Measurements from ENCODE around the gene SLC9A1. TPM values are rescaled to one million over a fixed set of nuclear protein-coding genes. Genes with fewer than 3 reads are reported as not detected.
"Not testable (repeated sequence)": the region's sequence is repeated elsewhere in the genome, so short reads cannot be mapped to it uniquely, and the experiment has no call there.

The SLC9A1 gene
- polyA plus RNA-seq, 4 donors = 24.7 to 41.3 (median 40.7) TPM

- FAIRE-seq = no peak
- H3K27ac ChIP-seq (ENCODE audit: low read depth in 1 of 3, low read length in 2 of 3) = peak overlapping the region in 1 of 3 donors; percentile 74
These were observed 20.9 kb downstream of the SLC9A1 start for GRCh38 chr1:27133991-27134390.

GRCh38 chr1:27133158-27133557, 21.8 kb downstream of the SLC9A1 start:
- DNase-seq (no peak), FAIRE-seq (no peak)
- H3K9me3 ChIP-seq (ENCODE audit: control insufficient read depth in 2 of 2, insufficient read depth in 1 of 2, low read depth in 1 of 2, low read length in 1 of 2) = no peaks in the 10 kb centered on the region
- H3K36me3 ChIP-seq (ENCODE audit: control insufficient read depth in 3 of 3, insufficient read depth in 2 of 3, low read depth in 1 of 3, low read length in 3 of 3) = peaks cover 0 to 41% (median 2%) of the 10 kb centered on the region in 3 donors
- WGBS, 3 donors = 62 to 67% (median 63%) methylated on average over 5 of the region's 5 CpGs
- H3K4me1 ChIP-seq (ENCODE audit: control insufficient read depth in 3 of 3, insufficient read depth in 2 of 3, low read depth in 1 of 3, low read length in 2 of 3) = peaks cover 9 to 36% (median 19%) of the 10 kb centered on the region in 3 donors
- peak overlapping the region in 2 of 3 donors; percentile 70 to 92 for H3K27ac ChIP-seq (ENCODE audit: low read depth in 1 of 3, low read length in 2 of 3)
- H3K4me3 ChIP-seq (ENCODE audit: low read depth in 1 of 3, low read length in 3 of 3) = no peak overlapping the region
- H3K27me3 ChIP-seq (ENCODE audit: control insufficient read depth in 3 of 3, insufficient read depth in 3 of 3, low read length in 3 of 3) = no peaks in the 10 kb centered on the region

More at GRCh38 chr1:27133991-27134390, 20.9 kb downstream of the SLC9A1 start:
- no peak for DNase-seq
- Histone ChIP-seq H3K4me3 (ENCODE audit: low read depth in 1 of 3, low read length in 3 of 3) (no peak overlapping the region), H3K36me3 (ENCODE audit: control insufficient read depth in 3 of 3, insufficient read depth in 2 of 3, low read depth in 1 of 3, low read length in 3 of 3) (peaks cover 0 to 47% (median 2%) of the 10 kb centered on the region in 3 donors), H3K4me1 (ENCODE audit: control insufficient read depth in 3 of 3, insufficient read depth in 2 of 3, low read depth in 1 of 3, low read length in 2 of 3) (peaks cover 9 to 43% (median 25%) of the 10 kb centered on the region in 3 donors), H3K9me3 (ENCODE audit: control insufficient read depth in 2 of 2, insufficient read depth in 1 of 2, low read depth in 1 of 2, low read length in 1 of 2) (no peaks in the 10 kb centered on the region), H3K27me3 (ENCODE audit: control insufficient read depth in 3 of 3, insufficient read depth in 3 of 3, low read length in 3 of 3) (no peaks in the 10 kb centered on the region)
- WGBS, 3 donors = 78 to 82% (median 81%) methylated on average over 6 of the region's 6 CpGs

GRCh38 chr1:27132624-27133023, 22.3 kb downstream of the SLC9A1 start:
- Histone ChIP-seq H3K9me3 (ENCODE audit: control insufficient read depth in 2 of 2, insufficient read depth in 1 of 2, low read depth in 1 of 2, low read length in 1 of 2) (no peaks in the 10 kb centered on the region), H3K27ac (ENCODE audit: low read depth in 1 of 3, low read length in 2 of 3) (peak overlapping the region; percentile 1 to 92 (median 70)), H3K27me3 (ENCODE audit: control insufficient read depth in 3 of 3, insufficient read depth in 3 of 3, low read length in 3 of 3) (no peaks in the 10 kb centered on the region), H3K4me1 (ENCODE audit: control insufficient read depth in 3 of 3, insufficient read depth in 2 of 3, low read depth in 1 of 3, low read length in 2 of 3) (peaks cover 8 to 31% (median 14%) of the 10 kb centered on the region in 3 donors), H3K36me3 (ENCODE audit: control insufficient read depth in 3 of 3, insufficient read depth in 2 of 3, low read depth in 1 of 3, low read length in 3 of 3) (peaks cover 0 to 42% (median 2%) of the 10 kb centered on the region in 3 donors), H3K4me3 (ENCODE audit: low read depth in 1 of 3, low read length in 3 of 3) (no peak overlapping the region)
- 26 to 65% (median 33%) methylated on average over 7 of the region's 7 CpGs for WGBS, 3 donors
- FAIRE-seq (no peak), DNase-seq (peak; percentile 52 to 88)

GRCh38 chr1:27132147-27132546, 22.8 kb downstream of the SLC9A1 start:
- FAIRE-seq (no peak), DNase-seq (peak; percentile 54 to 63)
- 33 to 54% (median 42%) methylated on average over 4 of the region's 4 CpGs for WGBS, 3 donors
- peaks cover 0 to 46% (median 2%) of the 10 kb centered on the region in 3 donors for H3K36me3 ChIP-seq (ENCODE audit: control insufficient read depth in 3 of 3, insufficient read depth in 2 of 3, low read depth in 1 of 3, low read length in 3 of 3)
- no peaks in the 10 kb centered on the region for H3K27me3 ChIP-seq (ENCODE audit: control insufficient read depth in 3 of 3, insufficient read depth in 3 of 3, low read length in 3 of 3)
- H3K27ac ChIP-seq (ENCODE audit: low read depth in 1 of 3, low read length in 2 of 3) = peak overlapping the region; percentile 1 to 92 (median 70)
- H3K4me3 ChIP-seq (ENCODE audit: low read depth in 1 of 3, low read length in 3 of 3) = no peak overlapping the region
- peaks cover 6 to 26% (median 12%) of the 10 kb centered on the region in 3 donors for H3K4me1 ChIP-seq (ENCODE audit: control insufficient read depth in 3 of 3, insufficient read depth in 2 of 3, low read depth in 1 of 3, low read length in 2 of 3)
- no peaks in the 10 kb centered on the region for H3K9me3 ChIP-seq (ENCODE audit: control insufficient read depth in 2 of 2, insufficient read depth in 1 of 2, low read depth in 1 of 2, low read length in 1 of 2)

GRCh38 chr1:27130798-27131197, 24.1 kb downstream of the SLC9A1 start:
- DNase-seq (peak in 1 of 2 donors; percentile 98), FAIRE-seq (no peak)
- no peaks in the 10 kb centered on the region for H3K9me3 ChIP-seq (ENCODE audit: control insufficient read depth in 2 of 2, insufficient read depth in 1 of 2, low read depth in 1 of 2, low read length in 1 of 2)
- H3K4me3 ChIP-seq (ENCODE audit: low read depth in 1 of 3, low read length in 3 of 3) = no peak overlapping the region
- peaks cover 0 to 13% (median 3%) of the 10 kb centered on the region in 3 donors for H3K4me1 ChIP-seq (ENCODE audit: control insufficient read depth in 3 of 3, insufficient read depth in 2 of 3, low read depth in 1 of 3, low read length in 2 of 3)
- peaks cover 0 to 52% (median 2%) of the 10 kb centered on the region in 3 donors for H3K36me3 ChIP-seq (ENCODE audit: control insufficient read depth in 3 of 3, insufficient read depth in 2 of 3, low read depth in 1 of 3, low read length in 3 of 3)
- H3K27me3 ChIP-seq (ENCODE audit: control insufficient read depth in 3 of 3, insufficient read depth in 3 of 3, low read length in 3 of 3) = no peaks in the 10 kb centered on the region
- peak overlapping the region in 2 of 3 donors; percentile 88 to 92 for H3K27ac ChIP-seq (ENCODE audit: low read depth in 1 of 3, low read length in 2 of 3)
- 5 to 50% (median 35%) methylated on average over 3 of the region's 3 CpGs for WGBS, 3 donors

GRCh38 chr1:27129225-27129624, 25.7 kb downstream of the SLC9A1 start:
- DNase-seq (no peak), FAIRE-seq (no peak)
- Histone ChIP-seq H3K36me3 (ENCODE audit: control insufficient read depth in 3 of 3, insufficient read depth in 2 of 3, low read depth in 1 of 3, low read length in 3 of 3) (peaks cover 0 to 55% (median 2%) of the 10 kb centered on the region in 3 donors), H3K9me3 (ENCODE audit: control insufficient read depth in 2 of 2, insufficient read depth in 1 of 2, low read depth in 1 of 2, low read length in 1 of 2) (no peaks in the 10 kb centered on the region), H3K4me3 (ENCODE audit: low read depth in 1 of 3, low read length in 3 of 3) (no peak overlapping the region), H3K27me3 (ENCODE audit: control insufficient read depth in 3 of 3, insufficient read depth in 3 of 3, low read length in 3 of 3) (no peaks in the 10 kb centered on the region), H3K27ac (ENCODE audit: low read depth in 1 of 3, low read length in 2 of 3) (no peak overlapping the region), H3K4me1 (ENCODE audit: control insufficient read depth in 3 of 3, insufficient read depth in 2 of 3, low read depth in 1 of 3, low read length in 2 of 3) (peaks cover 0 to 12% (median 3%) of the 10 kb centered on the region in 3 donors)
- WGBS, 3 donors = 70 to 84% (median 84%) methylated on average over 3 of the region's 3 CpGs

GRCh38 chr1:27127419-27127818, 27.5 kb downstream of the SLC9A1 start:
- Histone ChIP-seq H3K27ac (ENCODE audit: low read depth in 1 of 3, low read length in 2 of 3) (no peak overlapping the region), H3K4me3 (ENCODE audit: low read depth in 1 of 3, low read length in 3 of 3) (no peak overlapping the region), H3K4me1 (ENCODE audit: control insufficient read depth in 3 of 3, insufficient read depth in 2 of 3, low read depth in 1 of 3, low read length in 2 of 3) (peaks cover 3 to 5% (median 4%) of the 10 kb centered on the region in 3 donors), H3K9me3 (ENCODE audit: control insufficient read depth in 2 of 2, insufficient read depth in 1 of 2, low read depth in 1 of 2, low read length in 1 of 2) (no peaks in the 10 kb centered on the region), H3K36me3 (ENCODE audit: control insufficient read depth in 3 of 3, insufficient read depth in 2 of 3, low read depth in 1 of 3, low read length in 3 of 3) (peaks cover 0 to 55% (median 2%) of the 10 kb centered on the region in 3 donors), H3K27me3 (ENCODE audit: control insufficient read depth in 3 of 3, insufficient read depth in 3 of 3, low read length in 3 of 3) (no peaks in the 10 kb centered on the region)
- WGBS, 3 donors = 91 to 98% (median 97%) methylated on average over 3 of the region's 3 CpGs
- FAIRE-seq = no peak
- DNase-seq = no peak

- no peak for FAIRE-seq
These were observed 28.5 kb downstream of the SLC9A1 start for GRCh38 chr1:27126391-27126790.

GRCh38 chr1:27125125-27125524, 29.8 kb downstream of the SLC9A1 start:
- peaks cover 0 to 46% (median 2%) of the 10 kb centered on the region in 3 donors for H3K36me3 ChIP-seq (ENCODE audit: control insufficient read depth in 3 of 3, insufficient read depth in 2 of 3, low read depth in 1 of 3, low read length in 3 of 3)
- not testable (repeated sequence) for DNase-seq; H3K9me3 ChIP-seq (ENCODE audit: control insufficient read depth in 2 of 2, insufficient read depth in 1 of 2, low read depth in 1 of 2, low read length in 1 of 2); FAIRE-seq; H3K4me1 ChIP-seq (ENCODE audit: control insufficient read depth in 3 of 3, insufficient read depth in 2 of 3, low read depth in 1 of 3, low read length in 2 of 3); H3K27me3 ChIP-seq (ENCODE audit: control insufficient read depth in 3 of 3, insufficient read depth in 3 of 3, low read length in 3 of 3); H3K4me3 ChIP-seq (ENCODE audit: low read depth in 1 of 3, low read length in 3 of 3); H3K27ac ChIP-seq (ENCODE audit: low read depth in 1 of 3, low read length in 2 of 3)
- WGBS, 3 donors = 95 to 99% (median 96%) methylated on average over 5 of the region's 5 CpGs

More at GRCh38 chr1:27126391-27126790, 28.5 kb downstream of the SLC9A1 start:
- no peaks in the 10 kb centered on the region for H3K27me3 ChIP-seq (ENCODE audit: control insufficient read depth in 3 of 3, insufficient read depth in 3 of 3, low read length in 3 of 3)
- no peaks in the 10 kb centered on the region for H3K9me3 ChIP-seq (ENCODE audit: control insufficient read depth in 2 of 2, insufficient read depth in 1 of 2, low read depth in 1 of 2, low read length in 1 of 2)
- no peak overlapping the region for H3K4me3 ChIP-seq (ENCODE audit: low read depth in 1 of 3, low read length in 3 of 3)
- DNase-seq = no peak
- WGBS, 3 donors = 85 to 96% (median 94%) methylated on average over 5 of the region's 5 CpGs
- peaks cover 0 to 55% (median 2%) of the 10 kb centered on the region in 3 donors for H3K36me3 ChIP-seq (ENCODE audit: control insufficient read depth in 3 of 3, insufficient read depth in 2 of 3, low read depth in 1 of 3, low read length in 3 of 3)
- no peak overlapping the region for H3K27ac ChIP-seq (ENCODE audit: low read depth in 1 of 3, low read length in 2 of 3)
- peaks cover 5 to 8% (median 6%) of the 10 kb centered on the region in 3 donors for H3K4me1 ChIP-seq (ENCODE audit: control insufficient read depth in 3 of 3, insufficient read depth in 2 of 3, low read depth in 1 of 3, low read length in 2 of 3)

Measured in small intestine (tissue), 7 donors.